Measurements from ENCODE around the gene GDA.

- TF ChIP-seq CTCF (IDR thresholded peaks at IDR 0.05; ENCODE audit: low read depth, low read length, poor library complexity, severe bottlenecking) (no peak), EZH2phosphoT487 (IDR thresholded peaks at IDR 0.05; ENCODE audit: borderline replicate concordance, low read length) (no peak)
These were observed 112.8 kb downstream of the GDA start for GRCh38 chr9:72262063-72262462.

All from DOHH2 (cell line).